CD14-positive monocyte (primary cell): ENCODE results near the gene ABI1. TPM values are rescaled to one million over a fixed set of nuclear protein-coding genes. Genes with fewer than 3 reads are reported as not detected.
"Not testable (repeated sequence)": the region's sequence is repeated elsewhere in the genome, so short reads cannot be mapped to it uniquely, and the experiment has no call there.

Experiments
- DNase-seq, 3 donors: peaks; one replicate each; pipeline ENCODE4 v3.0.0-alpha.2; 2011 to 2022
- H2AFZ ChIP-seq: 2 replicates; pipeline ENCODE4 v1.6.0; 2012; ENCODE audit warnings: mild to moderate bottlenecking, low read depth, low read length, inconsistent platforms; ENCODE audit not compliant: insufficient read depth, poor library complexity, severe bottlenecking
- H3K27ac ChIP-seq, 2 donors: 1 replicate in 1 of 2; 2 replicates in 1 of 2; pipeline ENCODE4 v1.5.1; 2012 to 2013; ENCODE audit warnings: low read length in 2 of 2, control low read depth in 1 of 2, inconsistent platforms in 1 of 2, low read depth in 1 of 2, mild to moderate bottlenecking in 1 of 2
- H3K27me3 ChIP-seq, 2 donors: one replicate each; pipeline versions ENCODE4 v1.6.0 to v1.6.1; 2011 to 2013; ENCODE audit warnings: low read length in 2 of 2; ENCODE audit not compliant: control insufficient read depth in 2 of 2, insufficient read depth in 2 of 2
- H3K36me3 ChIP-seq, 2 donors: replicated peaks in 1 of 2; 1 replicate in 1 of 2; 2 replicates in 1 of 2; pipeline versions ENCODE4 v1.5.1 to v1.6.1; 2012 to 2013; ENCODE audit warnings: low read length in 2 of 2, control low read depth in 1 of 2, inconsistent platforms in 1 of 2, mild to moderate bottlenecking in 1 of 2; ENCODE audit not compliant: insufficient read depth in 2 of 2, control insufficient read depth in 1 of 2
- H3K4me1 ChIP-seq, 2 donors: 1 replicate in 1 of 2; 2 replicates in 1 of 2; pipeline versions ENCODE4 v1.5.1 to v1.6.1; 2012 to 2013; ENCODE audit warnings: low read length in 2 of 2, control low read depth in 1 of 2, inconsistent platforms in 1 of 2, mild to moderate bottlenecking in 1 of 2, moderate library complexity in 1 of 2; ENCODE audit not compliant: insufficient read depth in 2 of 2, control insufficient read depth in 1 of 2
- H3K4me2 ChIP-seq: replicated peaks from 2 replicates; pipeline ENCODE3; 2012; ENCODE audit warnings: low read length, moderate library complexity, mild to moderate bottlenecking; ENCODE audit not compliant: poor library complexity, severe bottlenecking; ENCODE audit errors: extremely low read depth
- H3K4me3 ChIP-seq, 3 experiments: fragments of 200-600 bp in 1 of 3; sonication (generic) in 1 of 3; replicated peaks in 1 of 3; 1 replicate in 2 of 3; 2 replicates in 1 of 3; pipeline ENCODE4 v1.5.1; 2011 to 2013; ENCODE audit warnings: low read length in 3 of 3, mild to moderate bottlenecking in 3 of 3, control low read depth in 2 of 3, low read depth in 2 of 3, inconsistent platforms in 1 of 3, moderate library complexity in 1 of 3
- H3K79me2 ChIP-seq: 2 replicates; pipeline ENCODE4 v1.6.0; 2012; ENCODE audit warnings: mild to moderate bottlenecking, control low read depth, inconsistent platforms, low read length, moderate library complexity; ENCODE audit not compliant: insufficient read depth
- H3K9ac ChIP-seq: 2 replicates; pipeline ENCODE4 v1.6.0; 2017; ENCODE audit warnings: low read length, mild to moderate bottlenecking; ENCODE audit not compliant: insufficient read depth, poor library complexity, severe bottlenecking
- H3K9me3 ChIP-seq, 2 donors: replicated peaks in 1 of 2; 1 replicate in 1 of 2; 2 replicates in 1 of 2; pipeline versions ENCODE4 v1.5.1 to v1.6.1; 2012 to 2013; ENCODE audit warnings: low read length in 2 of 2, control low read depth in 1 of 2; ENCODE audit not compliant: control insufficient read depth in 1 of 2, insufficient read depth in 1 of 2
- H4K20me1 ChIP-seq: 2 replicates; pipeline ENCODE4 v1.6.0; 2012; ENCODE audit warnings: mild to moderate bottlenecking, low read length, control low read depth, moderate library complexity; ENCODE audit not compliant: insufficient read depth
- H3K27ac Mint-ChIP-seq, 7 donors: one replicate each; pipeline ENCODE4 v1.8.0; 2020; ENCODE audit warnings: mild to moderate bottlenecking in 7 of 7, mixed read lengths in 7 of 7, moderate library complexity in 6 of 7, inconsistent platforms in 2 of 7
- H3K27me3 Mint-ChIP-seq, 3 donors: one replicate each; pipeline ENCODE4 v1.8.0; 2021 to 2022; ENCODE audit warnings: low read depth in 3 of 3, mild to moderate bottlenecking in 3 of 3, mixed read lengths in 3 of 3, moderate library complexity in 3 of 3, inconsistent platforms in 1 of 3
- H3K36me3 Mint-ChIP-seq, 2 donors: one replicate each; pipeline ENCODE4 v1.8.0; 2020; ENCODE audit warnings: mixed read lengths in 2 of 2, inconsistent platforms in 1 of 2, mild to moderate bottlenecking in 1 of 2
- H3K4me1 Mint-ChIP-seq: one replicate; pipeline ENCODE4 v1.8.0; 2020; ENCODE audit warnings: mild to moderate bottlenecking, mixed read lengths
- H3K4me3 Mint-ChIP-seq, 2 donors: one replicate each; pipeline ENCODE4 v1.8.0; 2020; ENCODE audit warnings: mild to moderate bottlenecking in 2 of 2, mixed read lengths in 2 of 2, moderate library complexity in 1 of 2
- H3K9me3 Mint-ChIP-seq, 7 donors: one replicate each; pipeline ENCODE4 v1.8.0; 2020 to 2022; ENCODE audit warnings: mixed read lengths in 7 of 7, mild to moderate bottlenecking in 6 of 7, moderate library complexity in 6 of 7, inconsistent platforms in 2 of 7
- whole genome bisulfite sequencing: methylation state at CpG from one replicate; pipeline ENCODE4 v1.1.5; 2013; ENCODE audit warnings: missing lambda C conversion rate; ENCODE audit not compliant: insufficient coverage; 5-methylcytosine and 5-hydroxymethylcytosine counted together
- intact Hi-C, 2 donors: fragments of 100-400 bp; cut with micrococcal nuclease; formaldehyde crosslinking; loops; one replicate each; pipeline versions ENCODE4 v1.15.0 to v1.15.1; 2023
- polyA plus RNA-seq, 3 donors: library from polyadenylated mRNA; depleted of rRNA in 1 of 3; unstranded in 2 of 3; stranded (reverse) in 1 of 3; fragments of 300-500 nt in 2 of 3; fragments of >200 nt in 1 of 3; fragmentation: Illumina TruSeq in 2 of 3; gene quantifications; 1 replicate in 2 of 3; 2 replicates in 1 of 3; pipeline ENCODE4 v1.2.3, GENCODE V29; 2012 to 2021
- TF ChIP-seq, protein P1 (sequence below): fragments of 200-600 bp; IDR thresholded peaks from one replicate; pipeline ENCODE4 v1.8.0; 2022; ENCODE audit warnings: antibody characterized with exemption, mild to moderate bottlenecking

ABI1 gene
- polyA plus RNA-seq, 3 donors = 39.8 to 77.2 (median 61.5) TPM

DNA sequence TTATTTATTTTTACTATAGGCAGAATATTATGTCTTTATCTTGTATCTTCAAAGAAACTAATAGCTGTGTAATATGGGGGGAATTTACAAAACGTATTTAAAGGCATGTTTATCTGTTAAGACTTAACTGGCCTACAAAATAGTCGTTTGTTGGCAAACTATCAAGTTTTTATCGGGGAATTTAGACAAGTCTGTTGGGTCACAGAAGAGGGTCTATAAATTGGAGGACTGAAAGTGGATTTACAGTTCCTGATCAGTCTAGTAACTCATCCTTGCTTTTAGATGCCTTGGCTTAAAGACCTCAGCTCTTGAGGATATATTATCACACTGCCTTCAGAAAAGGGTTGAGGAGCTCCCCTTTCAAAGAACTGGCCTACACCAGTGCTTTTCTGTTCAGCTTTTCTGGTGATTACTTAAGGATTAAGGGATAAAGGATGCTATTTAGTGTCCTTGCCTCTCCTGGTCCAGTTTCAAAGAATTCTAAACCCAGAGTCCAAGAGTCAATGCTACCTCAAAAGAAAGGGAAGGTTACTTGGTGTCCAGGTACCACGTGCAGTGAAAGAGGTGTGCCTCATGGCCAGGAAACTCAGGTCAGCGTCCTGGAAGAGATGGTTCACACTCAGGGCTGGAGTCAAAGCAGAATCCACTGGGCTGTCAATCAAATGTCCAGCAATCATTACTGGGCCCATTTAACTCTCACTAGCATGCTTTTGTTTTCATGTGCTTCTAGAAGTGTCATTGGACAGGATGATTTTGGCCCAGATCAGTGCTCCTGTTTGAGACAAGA, 42.9 kb upstream of the ABI1 start:
- Histone ChIP-seq H4K20me1 (no peaks in the 10 kb centered on the region), H3K36me3 (no peaks in the 10 kb centered on the region), H3K4me2 (no peak overlapping the region), H3K79me2 (no peaks in the 10 kb centered on the region), H3K9me3 (peaks cover 0 to 13% of the 10 kb centered on the region in 2 donors), H3K27me3 (no peaks in the 10 kb centered on the region), H2AFZ (no peak overlapping the region), H3K4me3 (no peak overlapping the region), H3K27ac (no peak overlapping the region), H3K9ac (no peak overlapping the region), H3K4me1 (no peaks in the 10 kb centered on the region)
- Mint-ChIP-seq H3K36me3 (no peaks in the 10 kb centered on the region), H3K9me3 (peaks cover 2 to 16% (median 5%) of the 10 kb centered on the region in 7 donors), H3K27me3 (peaks cover 0 to 4% (median 0%) of the 10 kb centered on the region in 3 donors), H3K4me3 (no peak overlapping the region), H3K4me1 (no peaks in the 10 kb centered on the region), H3K27ac (no peak overlapping the region)
- intact Hi-C loops = no loop called here
- TF ChIP-seq, protein P1, sequence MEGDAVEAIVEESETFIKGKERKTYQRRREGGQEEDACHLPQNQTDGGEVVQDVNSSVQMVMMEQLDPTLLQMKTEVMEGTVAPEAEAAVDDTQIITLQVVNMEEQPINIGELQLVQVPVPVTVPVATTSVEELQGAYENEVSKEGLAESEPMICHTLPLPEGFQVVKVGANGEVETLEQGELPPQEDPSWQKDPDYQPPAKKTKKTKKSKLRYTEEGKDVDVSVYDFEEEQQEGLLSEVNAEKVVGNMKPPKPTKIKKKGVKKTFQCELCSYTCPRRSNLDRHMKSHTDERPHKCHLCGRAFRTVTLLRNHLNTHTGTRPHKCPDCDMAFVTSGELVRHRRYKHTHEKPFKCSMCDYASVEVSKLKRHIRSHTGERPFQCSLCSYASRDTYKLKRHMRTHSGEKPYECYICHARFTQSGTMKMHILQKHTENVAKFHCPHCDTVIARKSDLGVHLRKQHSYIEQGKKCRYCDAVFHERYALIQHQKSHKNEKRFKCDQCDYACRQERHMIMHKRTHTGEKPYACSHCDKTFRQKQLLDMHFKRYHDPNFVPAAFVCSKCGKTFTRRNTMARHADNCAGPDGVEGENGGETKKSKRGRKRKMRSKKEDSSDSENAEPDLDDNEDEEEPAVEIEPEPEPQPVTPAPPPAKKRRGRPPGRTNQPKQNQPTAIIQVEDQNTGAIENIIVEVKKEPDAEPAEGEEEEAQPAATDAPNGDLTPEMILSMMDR = no peak
- WGBS = 65% methylated on average over 4 of the region's 5 CpGs
- DNase-seq = no peak

DNA sequence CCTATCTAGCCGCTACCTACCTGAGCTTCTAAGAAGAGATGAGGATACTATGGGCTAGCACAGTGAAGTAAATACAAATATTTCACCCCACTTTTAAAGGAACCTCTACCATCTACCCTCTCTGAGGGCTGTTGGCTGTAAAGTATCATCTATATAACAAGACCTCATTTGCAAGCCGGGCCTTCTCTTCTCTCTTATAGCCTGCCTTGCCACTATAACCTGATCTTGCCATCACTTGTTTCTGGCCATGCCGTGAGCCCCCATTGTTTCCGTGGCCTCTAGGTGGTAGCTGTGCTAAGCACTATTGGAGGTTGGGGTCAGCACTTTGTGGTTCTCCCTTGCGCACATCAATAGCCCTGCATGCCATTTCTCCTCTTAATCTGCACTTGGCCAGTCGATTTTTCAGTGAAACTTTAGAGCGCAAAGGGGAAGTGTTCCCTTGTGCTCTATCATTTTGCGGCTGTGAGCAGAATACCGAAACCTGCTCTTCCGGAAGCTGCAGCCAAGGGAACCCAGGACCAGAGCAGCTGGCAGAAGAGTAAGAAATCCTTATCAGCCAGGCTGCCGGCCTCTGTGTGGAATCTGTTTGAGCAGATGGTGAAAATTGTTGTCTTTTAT, 31.7 kb upstream of the ABI1 start:
- H3K36me3 Mint-ChIP-seq, H3K4me1 ChIP-seq, H3K4me3 ChIP-seq, H3K36me3 ChIP-seq, H3K27ac Mint-ChIP-seq, H3K79me2 ChIP-seq, H3K27ac ChIP-seq, H3K9ac ChIP-seq, H3K9me3 ChIP-seq, H3K4me3 Mint-ChIP-seq, H3K4me2 ChIP-seq, H3K4me1 Mint-ChIP-seq, H3K27me3 Mint-ChIP-seq, H4K20me1 ChIP-seq, H2AFZ ChIP-seq, intact Hi-C loops, H3K27me3 ChIP-seq: not testable (repeated sequence)
- DNase-seq = peak in 1 of 3 donors; percentile 3
- WGBS = 67% methylated on average over 5 of the region's 11 CpGs
- H3K9me3 Mint-ChIP-seq = peaks cover 6 to 13% (median 11%) of the 10 kb centered on the region in 7 donors
